Right cardiac atrium (tissue), 5 donors: ENCODE results near the gene SDC1. TPM values are rescaled to one million over a fixed set of nuclear protein-coding genes. Genes with fewer than 3 reads are reported as not detected.
A peak's percentile ranks its signal among the peaks of the same experiment; 100 is the strongest.

Experiments
- ATAC-seq, 2 donors: fragments of 200-7000 bp; cut with Tn5 transposase; one replicate each; pipeline versions ENCODE4 v1.8.0 to v1.9.1; 2020; ENCODE audit warnings: moderate library complexity in 2 of 2, mild to moderate bottlenecking in 1 of 2
- DNase-seq, 3 donors: peaks; one replicate each; pipeline ENCODE4 v3.0.0-alpha.2; 2020
- H3K27ac ChIP-seq: one replicate; pipeline ENCODE4 v1.5.1; 2013; ENCODE audit warnings: mild to moderate bottlenecking, low read length, control low read depth, moderate library complexity
- H3K27me3 ChIP-seq: one replicate; pipeline ENCODE4 v1.6.1; 2013; ENCODE audit not compliant: control insufficient read depth, insufficient read depth
- H3K4me1 ChIP-seq: one replicate; pipeline ENCODE4 v1.6.1; 2013; ENCODE audit warnings: low read length; ENCODE audit not compliant: control insufficient read depth, insufficient read depth
- H3K4me3 ChIP-seq: one replicate; pipeline ENCODE4 v1.5.1; 2013; ENCODE audit warnings: low read length, control low read depth
- H3K9me3 ChIP-seq: one replicate; pipeline ENCODE4 v1.6.1; 2013; ENCODE audit warnings: low read length; ENCODE audit not compliant: control insufficient read depth
- WGBS: extraction: QIAGEN DNeasy Blood & Tissue Kit; methylation state at CpG from one replicate; pipeline ENCODE4 v1.1.7; 2013; 5-methylcytosine and 5-hydroxymethylcytosine counted together
- intact Hi-C, 4 donors: fragments of 100-400 bp; cut with DNase I; formaldehyde crosslinking; loops; one replicate each; pipeline versions ENCODE4 v1.11.0 to v1.14.0; 2022 to 2023
- polyA plus RNA-seq: library from polyadenylated mRNA; stranded (reverse); fragments of 200-250 nt; gene quantifications from one replicate; pipeline ENCODE4 v1.2.3, GENCODE V29; 2013
- total RNA-seq, 4 donors: library from RNA; stranded (reverse); fragmentation: NEBNext Ultra II Directional; extraction: Animal tissue kit (Norgen Biotek cat#: 25700); gene quantifications; one replicate each; pipeline ENCODE4 v1.2.1, GENCODE V29; 2021
- donor health status: healthy with polysubstance abuse.
- donor health status: DM: no; HTN: yes; CAD: no.
- donor health status: DM: no; HTN: no; CAD: no.
- donor health status: DM: no; HTN: yes; CAD: no; lungs with severe emphysema.
- donor health status: DM: yes; HTN: yes; CAD: no.

Gene SDC1
- total and polyA plus RNA-seq, 5 donors: 0.09 to 0.25 (median 0.23) TPM

GRCh38 chr2:20172273-20173055 is 52.5 kb downstream of the SDC1 start:
- Histone ChIP-seq H3K9me3 (no peaks in the 10 kb centered on the region), H3K4me1 (no peaks in the 10 kb centered on the region), H3K4me3 (no peak overlapping the region), H3K27ac (no peak overlapping the region), H3K27me3 (no peaks in the 10 kb centered on the region)
- 73% methylated on average over 13 of the region's 13 CpGs for WGBS
- DNase-seq: peak in 1 of 3 donors; percentile 61
- intact Hi-C loops: no loop called here
- ATAC-seq: no peak

GRCh38 chr2:20171445-20171977 is 53.4 kb downstream of the SDC1 start:
- intact Hi-C loops: no loop called here
- H3K4me3 ChIP-seq: no peak overlapping the region
- ATAC-seq (no peak), DNase-seq (no peak)
- WGBS: 81% methylated on average over 3 of the region's 3 CpGs
- no peaks in the 10 kb centered on the region for H3K4me1 ChIP-seq
- H3K9me3 ChIP-seq: no peaks in the 10 kb centered on the region
- H3K27ac ChIP-seq: no peak overlapping the region
- H3K27me3 ChIP-seq: no peaks in the 10 kb centered on the region

GRCh38 chr2:20170704-20171250 is 54.2 kb downstream of the SDC1 start:
- no peak overlapping the region for H3K4me3 ChIP-seq
- no peak for ATAC-seq
- intact Hi-C loops: no loop called here
- no peaks in the 10 kb centered on the region for H3K9me3 ChIP-seq
- H3K27me3 ChIP-seq: no peaks in the 10 kb centered on the region
- H3K4me1 ChIP-seq: no peaks in the 10 kb centered on the region
- WGBS: 71% methylated on average over 14 of the region's 14 CpGs
- DNase-seq: no peak
- H3K27ac ChIP-seq: no peak overlapping the region

- H3K27ac ChIP-seq: no peak overlapping the region
- no peaks in the 10 kb centered on the region for H3K27me3 ChIP-seq
- intact Hi-C loops: no loop called here
- DNase-seq (no peak), ATAC-seq (no peak)
- no peak overlapping the region for H3K4me3 ChIP-seq
- H3K4me1 ChIP-seq: no peaks in the 10 kb centered on the region
- 66% methylated on average over 16 of the region's 16 CpGs for WGBS
- H3K9me3 ChIP-seq: no peaks in the 10 kb centered on the region
These were observed 54.9 kb downstream of the SDC1 start for GRCh38 chr2:20169796-20170703.

GRCh38 chr2:20168727-20169696 is 55.9 kb downstream of the SDC1 start:
- Histone ChIP-seq H3K4me1 (no peaks in the 10 kb centered on the region), H3K9me3 (no peaks in the 10 kb centered on the region), H3K4me3 (no peak overlapping the region), H3K27ac (no peak overlapping the region), H3K27me3 (no peaks in the 10 kb centered on the region)
- WGBS: 86% methylated on average over 26 of the region's 26 CpGs
- intact Hi-C loops: no loop called here
- DNase-seq (no peak), ATAC-seq (no peak)

GRCh38 chr2:20168048-20168726 is 56.7 kb downstream of the SDC1 start:
- H3K9me3 ChIP-seq: no peaks in the 10 kb centered on the region
- 86% methylated on average over 17 of the region's 17 CpGs for WGBS
- DNase-seq (no peak), ATAC-seq (no peak)
- no peaks in the 10 kb centered on the region for H3K4me1 ChIP-seq
- intact Hi-C loops: no loop called here
- no peak overlapping the region for H3K27ac ChIP-seq
- H3K27me3 ChIP-seq: no peaks in the 10 kb centered on the region
- no peak overlapping the region for H3K4me3 ChIP-seq

GRCh38 chr2:20167356-20167755 is 57.6 kb downstream of the SDC1 start:
- Histone ChIP-seq H3K4me1 (no peaks in the 10 kb centered on the region), H3K9me3 (no peaks in the 10 kb centered on the region), H3K27ac (no peak overlapping the region), H3K4me3 (no peak overlapping the region), H3K27me3 (no peaks in the 10 kb centered on the region)
- DNase-seq: no peak
- no peak for ATAC-seq
- 55% methylated on average over 4 of the region's 4 CpGs for WGBS
- intact Hi-C loops: no loop called here

GRCh38 chr2:20165677-20166509 is 59.0 kb downstream of the SDC1 start:
- Histone ChIP-seq H3K4me3 (no peak overlapping the region), H3K27ac (no peak overlapping the region), H3K9me3 (no peaks in the 10 kb centered on the region), H3K27me3 (no peaks in the 10 kb centered on the region), H3K4me1 (no peaks in the 10 kb centered on the region)
- ATAC-seq (no peak), DNase-seq (no peak)
- 86% methylated on average over 9 of the region's 9 CpGs for WGBS
- intact Hi-C loops: no loop called here

- DNase-seq (no peak), ATAC-seq (no peak)
- Histone ChIP-seq H3K27ac (no peak overlapping the region), H3K4me3 (no peak overlapping the region), H3K27me3 (no peaks in the 10 kb centered on the region), H3K9me3 (no peaks in the 10 kb centered on the region), H3K4me1 (no peaks in the 10 kb centered on the region)
- WGBS: 91% methylated on average over 3 of the region's 3 CpGs
- intact Hi-C loops: no loop called here
These were observed 60.0 kb downstream of the SDC1 start for GRCh38 chr2:20164734-20165478.
